ENCODE data around the gene SYCP3.
"Not testable (repeated sequence)": the region's sequence is repeated elsewhere in the genome, so short reads cannot be mapped to it uniquely, and the experiment has no call there.

The SYCP3 gene

DNA sequence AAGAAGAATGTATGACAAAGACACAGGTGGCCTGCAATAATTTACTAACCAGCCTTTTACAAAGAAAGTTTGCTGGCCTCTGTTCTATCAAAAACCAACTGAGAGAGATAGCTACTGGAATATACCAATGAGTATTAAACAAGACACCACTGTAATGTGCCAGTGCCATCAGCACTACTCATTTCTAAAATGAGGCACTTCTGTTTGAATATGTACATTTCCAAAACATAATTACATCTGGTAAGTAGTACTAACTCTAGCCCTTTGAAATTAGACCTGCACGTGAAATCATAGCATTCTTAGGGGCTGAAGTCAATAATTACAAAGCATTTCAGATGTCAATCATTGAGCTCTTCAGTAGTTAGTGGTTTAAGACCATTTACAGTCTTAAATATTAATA is 6.9 kb upstream of the SYCP3 start:
- TF ChIP-seq SUZ12 (IDR thresholded peaks at IDR 0.05; ENCODE audit: extremely low read depth, insufficient read depth, insufficient read length) (no peak), ZNF274 (IDR thresholded peaks at IDR 0.05; ENCODE audit: low read depth, low read length) (no peak), YY1 (IDR thresholded peaks at IDR 0.05; ENCODE audit: insufficient read depth, insufficient read length) (no peak)
- Histone ChIP-seq H3K4me3 (ENCODE audit: insufficient read length, low read depth) (no peak overlapping the region), H3K27me3 (ENCODE audit: insufficient read depth, insufficient read length) (no peaks in the 10 kb centered on the region), H3K9ac (ENCODE audit: insufficient read length, low read depth) (no peak overlapping the region), H3K36me3 (ENCODE audit: insufficient read depth, insufficient read length, low read length) (peaks cover 29% of the 10 kb centered on the region), H3K9me3 (ENCODE audit: insufficient read depth, low read length) (no peaks in the 10 kb centered on the region), H3K4me1 (ENCODE audit: insufficient read depth, insufficient read length) (peaks cover 4% of the 10 kb centered on the region)
- no peak for DNase-seq (ENCODE audit: low read depth, low spot score)

DNA sequence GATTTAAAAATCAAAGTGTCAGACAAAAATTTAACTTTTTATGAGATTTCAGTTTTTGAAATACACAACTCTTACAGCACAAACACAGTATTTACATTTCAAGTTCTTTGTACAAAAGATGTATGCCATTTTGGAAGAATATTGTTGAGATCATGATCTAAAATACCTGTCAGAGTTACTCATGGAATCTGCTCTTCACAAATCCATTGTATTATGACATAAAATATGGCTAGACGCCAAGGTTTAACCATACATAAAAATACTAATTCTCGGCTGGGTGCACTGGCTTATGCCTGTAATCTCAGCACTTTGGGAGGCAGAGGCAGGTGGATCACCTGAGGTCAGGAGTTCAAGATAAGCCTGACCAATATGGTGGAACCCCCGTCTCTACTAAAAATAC is 6.2 kb upstream of the SYCP3 start:
- Histone ChIP-seq H3K9ac (ENCODE audit: insufficient read length, low read depth) (no peak overlapping the region), H3K36me3 (ENCODE audit: insufficient read depth, insufficient read length, low read length) (peaks cover 29% of the 10 kb centered on the region), H3K4me1 (ENCODE audit: insufficient read depth, insufficient read length) (peaks cover 4% of the 10 kb centered on the region), H3K4me3 (ENCODE audit: insufficient read length, low read depth) (no peak overlapping the region), H3K27me3 (ENCODE audit: insufficient read depth, insufficient read length) (no peaks in the 10 kb centered on the region), H3K9me3 (ENCODE audit: insufficient read depth, low read length) (no peaks in the 10 kb centered on the region)
- no peak for DNase-seq (ENCODE audit: low read depth, low spot score)
- no peak for TF ChIP-seq YY1 (IDR thresholded peaks at IDR 0.05; ENCODE audit: insufficient read depth, insufficient read length)

DNA sequence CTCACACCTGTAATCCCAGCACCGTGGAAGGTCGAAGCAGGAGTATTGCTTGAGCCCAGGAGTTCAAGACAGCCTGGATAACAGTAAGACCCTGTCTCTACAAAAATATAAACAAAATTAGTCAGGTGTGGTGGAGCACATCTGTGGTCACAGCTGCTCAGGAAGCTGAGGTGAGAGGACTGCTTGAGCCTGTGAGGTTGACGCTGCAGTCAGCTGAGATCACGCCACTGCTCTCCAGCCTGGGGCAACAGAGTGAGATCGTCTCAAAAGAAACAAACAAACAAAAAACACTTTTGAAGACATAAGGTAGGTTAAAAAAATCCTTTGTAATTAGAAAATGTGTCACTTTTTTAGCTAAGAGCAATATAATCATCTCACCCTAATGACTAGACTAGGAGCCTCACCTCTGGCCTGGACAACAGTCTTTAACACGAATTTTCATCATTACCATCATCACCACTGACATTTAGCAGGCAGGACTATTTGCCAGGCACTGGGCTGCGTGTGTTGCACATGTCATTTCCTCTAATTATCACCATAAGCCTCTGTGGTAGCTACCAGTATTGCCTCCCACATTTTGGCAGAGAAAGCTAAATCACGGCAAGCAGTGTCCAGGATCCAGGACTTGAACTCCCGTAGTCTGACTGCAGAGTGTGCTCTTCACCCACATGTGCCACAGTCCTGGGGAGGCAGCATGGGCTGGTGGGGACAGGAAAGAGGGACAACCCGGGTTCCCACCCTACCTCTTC is 4.6 kb upstream of the SYCP3 start:
- Histone ChIP-seq H3K36me3 (ENCODE audit: insufficient read depth, insufficient read length, low read length) (peaks cover 26% of the 10 kb centered on the region), H3K27me3 (ENCODE audit: insufficient read depth, insufficient read length) (no peaks in the 10 kb centered on the region), H3K4me1 (ENCODE audit: insufficient read depth, insufficient read length) (no peaks in the 10 kb centered on the region), H3K9me3 (ENCODE audit: insufficient read depth, low read length) (no peaks in the 10 kb centered on the region), H3K9ac (ENCODE audit: insufficient read length, low read depth) (no peak overlapping the region), H3K4me3 (ENCODE audit: insufficient read length, low read depth) (no peak overlapping the region)
- DNase-seq (ENCODE audit: low read depth, low spot score), result no peak
- TF ChIP-seq YY1 (IDR thresholded peaks at IDR 0.05; ENCODE audit: insufficient read depth, insufficient read length) (no peak), ZNF274 (IDR thresholded peaks at IDR 0.05; ENCODE audit: low read depth, low read length) (no peak), SUZ12 (IDR thresholded peaks at IDR 0.05; ENCODE audit: extremely low read depth, insufficient read depth, insufficient read length) (no peak)

DNA sequence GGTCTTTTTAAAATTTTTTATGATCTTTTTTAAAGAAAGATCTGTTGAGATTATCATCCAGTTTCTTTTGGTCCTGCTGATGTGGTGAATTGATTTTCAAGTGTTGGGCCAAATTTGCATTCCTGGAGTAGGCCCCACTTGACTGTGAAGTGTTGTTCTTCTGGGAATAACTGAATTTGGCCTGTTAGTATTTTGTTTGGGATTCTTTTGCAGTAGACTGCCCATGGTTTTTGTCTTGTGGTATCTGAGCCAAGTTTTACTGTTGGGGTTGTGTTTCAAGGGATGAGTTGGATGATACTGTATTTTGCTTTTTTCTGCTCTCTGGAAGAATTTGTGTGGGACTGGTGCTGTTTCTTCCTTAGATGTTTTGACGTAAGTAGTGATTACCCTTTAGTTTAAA is 4.0 kb upstream of the SYCP3 start:
- Histone ChIP-seq H3K36me3 (ENCODE audit: insufficient read depth, insufficient read length, low read length) (peaks cover 21% of the 10 kb centered on the region), H3K9ac (ENCODE audit: insufficient read length, low read depth) (no peak overlapping the region), H3K27me3 (ENCODE audit: insufficient read depth, insufficient read length) (no peaks in the 10 kb centered on the region), H3K4me1 (ENCODE audit: insufficient read depth, insufficient read length) (no peaks in the 10 kb centered on the region), H3K4me3 (ENCODE audit: insufficient read length, low read depth) (no peak overlapping the region), H3K9me3 (ENCODE audit: insufficient read depth, low read length) (no peaks in the 10 kb centered on the region)
- DNase-seq (ENCODE audit: low read depth, low spot score), result no peak
- no peak for TF ChIP-seq ZNF274 (IDR thresholded peaks at IDR 0.05; ENCODE audit: low read depth, low read length)
- TF ChIP-seq SUZ12 (IDR thresholded peaks at IDR 0.05; ENCODE audit: extremely low read depth, insufficient read depth, insufficient read length), result no peak
- no peak for TF ChIP-seq YY1 (IDR thresholded peaks at IDR 0.05; ENCODE audit: insufficient read depth, insufficient read length)

DNA sequence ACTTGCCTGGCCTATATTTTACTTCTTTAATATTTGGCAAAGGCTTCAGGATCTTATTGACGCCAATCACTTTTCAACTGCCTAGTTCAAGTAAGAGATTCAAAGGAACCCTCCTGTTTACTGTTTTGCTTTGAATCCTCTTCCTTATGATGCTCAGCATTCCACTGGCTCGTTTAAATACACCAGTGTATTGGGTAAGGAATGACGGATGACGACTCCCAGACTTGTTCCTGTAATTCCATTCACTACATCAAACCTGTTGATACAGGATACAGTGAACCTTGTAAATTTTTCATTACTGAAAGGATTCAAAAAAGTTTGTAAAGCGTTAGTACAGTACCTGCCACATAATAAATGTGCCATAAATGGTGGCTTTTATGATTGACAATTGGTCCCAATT is 1.7 kb upstream of the SYCP3 start:
- H3K27me3 ChIP-seq (ENCODE audit: insufficient read depth, insufficient read length), result no peaks in the 10 kb centered on the region
- no peak overlapping the region for H3K4me3 ChIP-seq (ENCODE audit: insufficient read length, low read depth)
- no peak overlapping the region for H3K9ac ChIP-seq (ENCODE audit: insufficient read length, low read depth)
- H3K4me1 ChIP-seq (ENCODE audit: insufficient read depth, insufficient read length), result no peaks in the 10 kb centered on the region
- H3K36me3 ChIP-seq (ENCODE audit: insufficient read depth, insufficient read length, low read length), result peaks cover 18% of the 10 kb centered on the region
- DNase-seq (ENCODE audit: low read depth, low spot score), result no peak
- TF ChIP-seq YY1 (IDR thresholded peaks at IDR 0.05; ENCODE audit: insufficient read depth, insufficient read length) (no peak), SUZ12 (IDR thresholded peaks at IDR 0.05; ENCODE audit: extremely low read depth, insufficient read depth, insufficient read length) (no peak), ZNF274 (IDR thresholded peaks at IDR 0.05; ENCODE audit: low read depth, low read length) (no peak)
- no peaks in the 10 kb centered on the region for H3K9me3 ChIP-seq (ENCODE audit: insufficient read depth, low read length)

DNA sequence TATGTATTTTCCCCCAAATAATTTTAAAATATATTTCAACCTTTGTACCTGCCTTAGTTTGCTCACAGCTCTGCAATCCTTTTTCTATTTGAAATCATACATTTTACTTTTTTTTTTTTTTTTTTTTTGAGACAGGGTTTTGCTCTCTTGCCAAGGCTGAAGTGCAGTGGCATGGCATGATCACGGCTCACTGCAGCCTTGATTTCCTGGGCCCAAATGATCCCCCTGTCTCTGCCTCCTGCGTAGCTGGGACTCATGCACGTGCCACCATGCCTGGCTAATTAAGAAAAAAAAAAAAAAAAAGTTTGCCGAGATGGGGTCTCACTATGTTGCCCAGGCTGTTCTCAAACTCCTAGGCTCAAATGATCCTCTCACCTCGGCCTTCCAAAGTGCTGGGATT is 1.3 kb upstream of the SYCP3 start:
- Histone ChIP-seq H3K9me3 (ENCODE audit: insufficient read depth, low read length) (no peaks in the 10 kb centered on the region), H3K27me3 (ENCODE audit: insufficient read depth, insufficient read length) (no peaks in the 10 kb centered on the region), H3K9ac (ENCODE audit: insufficient read length, low read depth) (no peak overlapping the region), H3K36me3 (ENCODE audit: insufficient read depth, insufficient read length, low read length) (peaks cover 16% of the 10 kb centered on the region), H3K4me1 (ENCODE audit: insufficient read depth, insufficient read length) (no peaks in the 10 kb centered on the region), H3K4me3 (ENCODE audit: insufficient read length, low read depth) (no peak overlapping the region)
- TF ChIP-seq ZNF274 (IDR thresholded peaks at IDR 0.05; ENCODE audit: low read depth, low read length) (no peak), YY1 (IDR thresholded peaks at IDR 0.05; ENCODE audit: insufficient read depth, insufficient read length) (no peak), SUZ12 (IDR thresholded peaks at IDR 0.05; ENCODE audit: extremely low read depth, insufficient read depth, insufficient read length) (no peak)
- DNase-seq (ENCODE audit: low read depth, low spot score), result no peak

DNA sequence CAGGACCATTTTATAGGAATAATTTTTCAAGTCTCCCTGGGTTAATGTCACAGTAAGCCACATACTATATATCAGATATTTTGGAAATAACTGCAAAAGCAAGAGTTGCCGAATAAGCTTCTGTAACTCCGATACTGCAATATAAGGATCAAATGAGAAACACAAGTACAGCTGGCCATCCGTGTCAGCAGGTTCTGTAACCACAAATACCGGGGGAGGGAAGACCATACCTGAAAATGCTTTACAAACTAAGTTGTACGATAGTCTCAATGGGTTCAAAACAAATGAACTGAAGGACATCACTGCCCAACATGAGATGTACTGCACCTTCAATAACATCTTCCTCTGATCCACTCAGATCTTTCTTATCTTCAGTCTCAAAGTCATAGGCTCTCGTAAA is 1.8 kb downstream of the SYCP3 start:
- Histone ChIP-seq H3K36me3 (ENCODE audit: insufficient read depth, insufficient read length, low read length) (peaks cover 5% of the 10 kb centered on the region), H3K9ac (ENCODE audit: insufficient read length, low read depth) (no peak overlapping the region), H3K9me3 (ENCODE audit: insufficient read depth, low read length) (no peaks in the 10 kb centered on the region)

DNA sequence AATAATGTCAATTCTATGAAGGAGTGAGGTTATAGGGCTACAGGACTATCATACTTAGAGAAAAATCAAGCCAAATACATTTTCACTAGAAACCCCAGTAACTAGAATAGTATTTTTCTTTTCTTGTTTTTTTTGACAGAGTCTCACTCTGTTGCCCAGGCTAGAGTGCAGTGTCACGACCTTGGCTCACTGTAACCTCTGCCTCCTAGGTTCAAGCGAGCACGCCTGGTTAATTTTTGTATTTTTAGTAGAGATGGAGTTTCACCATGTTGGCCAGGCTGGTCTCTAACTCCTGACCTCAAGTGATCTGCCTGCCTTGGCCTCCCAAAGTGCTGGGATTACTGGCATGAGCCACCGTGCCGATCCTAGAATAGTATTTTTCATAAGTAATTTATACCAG is 4.8 kb downstream of the SYCP3 start:
- H3K9ac ChIP-seq (ENCODE audit: insufficient read length, low read depth); H3K4me1 ChIP-seq (ENCODE audit: insufficient read depth, insufficient read length); DNase-seq (ENCODE audit: low read depth, low spot score); H3K36me3 ChIP-seq (ENCODE audit: insufficient read depth, insufficient read length, low read length); H3K9me3 ChIP-seq (ENCODE audit: insufficient read depth, low read length); H3K27me3 ChIP-seq (ENCODE audit: insufficient read depth, insufficient read length); H3K4me3 ChIP-seq (ENCODE audit: insufficient read length, low read depth): not testable (repeated sequence)

More for the DNA sequence above, 1.8 kb downstream of the SYCP3 start:
- Histone ChIP-seq H3K27me3 (ENCODE audit: insufficient read depth, insufficient read length) (no peaks in the 10 kb centered on the region), H3K4me1 (ENCODE audit: insufficient read depth, insufficient read length) (no peaks in the 10 kb centered on the region), H3K4me3 (ENCODE audit: insufficient read length, low read depth) (no peak overlapping the region)
- DNase-seq (ENCODE audit: low read depth, low spot score), result no peak
- TF ChIP-seq SUZ12 (IDR thresholded peaks at IDR 0.05; ENCODE audit: extremely low read depth, insufficient read depth, insufficient read length) (no peak), YY1 (IDR thresholded peaks at IDR 0.05; ENCODE audit: insufficient read depth, insufficient read length) (no peak), ZNF274 (IDR thresholded peaks at IDR 0.05; ENCODE audit: low read depth, low read length) (no peak)
